Measurements from ENCODE around the gene GALNT7.

DNA sequence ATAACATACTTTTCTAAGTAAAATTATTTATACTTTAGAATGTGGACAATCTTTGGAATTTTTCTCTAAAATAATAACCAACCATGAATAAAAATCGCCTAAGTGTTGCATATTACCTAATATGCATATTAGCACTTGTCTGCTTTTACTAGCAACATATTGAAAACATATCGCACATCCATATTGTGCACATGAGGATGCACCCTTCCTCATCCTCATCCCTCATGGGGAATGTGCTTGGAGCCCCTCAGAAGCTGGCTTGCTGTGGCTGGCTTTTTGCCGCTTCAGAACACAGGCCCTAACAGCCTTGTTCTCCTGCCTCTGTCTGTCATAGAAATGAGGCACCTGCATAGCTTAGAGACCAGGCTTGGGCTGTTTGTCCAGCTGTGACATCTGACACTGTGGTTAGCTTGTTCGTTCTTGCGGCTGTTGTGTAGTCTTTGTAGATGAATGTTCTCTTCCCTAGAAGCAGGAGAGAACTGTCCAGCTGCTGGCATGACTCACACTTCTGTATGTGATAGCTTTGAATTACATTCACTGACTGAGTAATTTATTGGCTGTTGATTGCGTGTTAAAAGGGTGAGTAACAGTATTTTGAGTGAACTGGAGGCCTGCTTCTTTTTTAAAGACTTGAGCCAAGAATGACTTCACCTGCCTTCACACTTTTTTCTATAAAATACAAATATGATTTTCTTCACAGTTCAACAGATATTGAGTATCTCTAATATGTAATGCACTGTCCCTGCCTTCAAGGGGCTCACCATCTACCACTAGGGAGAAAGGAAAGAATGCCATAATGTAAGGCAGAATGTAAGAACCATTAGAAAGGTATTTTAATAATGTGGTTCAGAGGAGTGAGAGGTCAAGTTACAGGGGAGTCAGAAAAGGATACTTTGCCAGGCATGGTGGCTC, 83.7 kb downstream of the GALNT7 start:
- peak; percentile 25; the same call in 1 of the 2 replicates for TF ChIP-seq TAF1 (IDR thresholded peaks at IDR 0.05; ENCODE audit: borderline replicate concordance, insufficient read depth, low read length)
- TF ChIP-seq FOXP2 (optimal IDR thresholded peaks at IDR 0.05; ENCODE audit: borderline replicate concordance, extremely low read depth, extremely low read length, insufficient read depth): peak; percentile 53
- TF ChIP-seq, protein P1, sequence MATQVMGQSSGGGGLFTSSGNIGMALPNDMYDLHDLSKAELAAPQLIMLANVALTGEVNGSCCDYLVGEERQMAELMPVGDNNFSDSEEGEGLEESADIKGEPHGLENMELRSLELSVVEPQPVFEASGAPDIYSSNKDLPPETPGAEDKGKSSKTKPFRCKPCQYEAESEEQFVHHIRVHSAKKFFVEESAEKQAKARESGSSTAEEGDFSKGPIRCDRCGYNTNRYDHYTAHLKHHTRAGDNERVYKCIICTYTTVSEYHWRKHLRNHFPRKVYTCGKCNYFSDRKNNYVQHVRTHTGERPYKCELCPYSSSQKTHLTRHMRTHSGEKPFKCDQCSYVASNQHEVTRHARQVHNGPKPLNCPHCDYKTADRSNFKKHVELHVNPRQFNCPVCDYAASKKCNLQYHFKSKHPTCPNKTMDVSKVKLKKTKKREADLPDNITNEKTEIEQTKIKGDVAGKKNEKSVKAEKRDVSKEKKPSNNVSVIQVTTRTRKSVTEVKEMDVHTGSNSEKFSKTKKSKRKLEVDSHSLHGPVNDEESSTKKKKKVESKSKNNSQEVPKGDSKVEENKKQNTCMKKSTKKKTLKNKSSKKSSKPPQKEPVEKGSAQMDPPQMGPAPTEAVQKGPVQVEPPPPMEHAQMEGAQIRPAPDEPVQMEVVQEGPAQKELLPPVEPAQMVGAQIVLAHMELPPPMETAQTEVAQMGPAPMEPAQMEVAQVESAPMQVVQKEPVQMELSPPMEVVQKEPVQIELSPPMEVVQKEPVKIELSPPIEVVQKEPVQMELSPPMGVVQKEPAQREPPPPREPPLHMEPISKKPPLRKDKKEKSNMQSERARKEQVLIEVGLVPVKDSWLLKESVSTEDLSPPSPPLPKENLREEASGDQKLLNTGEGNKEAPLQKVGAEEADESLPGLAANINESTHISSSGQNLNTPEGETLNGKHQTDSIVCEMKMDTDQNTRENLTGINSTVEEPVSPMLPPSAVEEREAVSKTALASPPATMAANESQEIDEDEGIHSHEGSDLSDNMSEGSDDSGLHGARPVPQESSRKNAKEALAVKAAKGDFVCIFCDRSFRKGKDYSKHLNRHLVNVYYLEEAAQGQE (IDR thresholded peaks at IDR 0.05; ENCODE audit: insufficient read depth in 1 of 2, low read depth in 2 of 2, low read length in 2 of 2): peak; percentile 82 to 95
- no peak for TF ChIP-seq POLR2AphosphoS5 (IDR thresholded peaks at IDR 0.05; ENCODE audit: low read depth, low read length)

Data from PFSK-1 (cell line).